ENCODE data around the gene MYMX. TPM values are rescaled to one million over a fixed set of nuclear protein-coding genes. Genes with fewer than 3 reads are reported as not detected.

MYMX gene
- total RNA-seq, 4 donors from 2014 or later: not detected

GRCh38 chr6:44266347-44266746 lies 49.6 kb downstream of the MYMX start:
- no peaks in the 10 kb centered on the region for H3K36me3 ChIP-seq
- H3K9me3 ChIP-seq: no peaks in the 10 kb centered on the region
- no peak for DNase-seq (ENCODE audit: low spot score in 2 of 2)
- H3K27ac ChIP-seq: no peak overlapping the region
- peaks cover 2 to 55% (median 29%) of the 10 kb centered on the region in 4 donors for H3K4me1 ChIP-seq
- peaks cover 0 to 32% of the 10 kb centered on the region in 2 donors for H3K27me3 ChIP-seq
- no peak overlapping the region for H3K4me3 ChIP-seq
- 73 to 81% methylated on average over 3 of the region's 3 CpGs for WGBS, 2 donors
- TF ChIP-seq CTCF (IDR thresholded peaks at IDR 0.05): no peak
- TF ChIP-seq EP300 (IDR thresholded peaks at IDR 0.05): no peak
- no peak for TF ChIP-seq POLR2A (IDR thresholded peaks at IDR 0.05)

- H3K27me3 ChIP-seq: peaks cover 0 to 41% of the 10 kb centered on the region in 2 donors
- 62 to 65% methylated on average over 10 of the region's 10 CpGs for WGBS, 2 donors
- H3K9me3 ChIP-seq: no peaks in the 10 kb centered on the region
- no peak overlapping the region for H3K27ac ChIP-seq
- no peak overlapping the region for H3K4me3 ChIP-seq
- DNase-seq (ENCODE audit: low spot score in 2 of 2): no peak
- no peak for TF ChIP-seq EP300 (IDR thresholded peaks at IDR 0.05)
- no peaks in the 10 kb centered on the region for H3K36me3 ChIP-seq
- peaks cover 2 to 46% (median 25%) of the 10 kb centered on the region in 4 donors for H3K4me1 ChIP-seq
These were observed 50.5 kb downstream of the MYMX start for GRCh38 chr6:44267252-44267651.

Small RNAs within 50 kb of the gene (small RNA-seq; reads per million reads assigned to genes)
- gene RN7SL811P: not detected

Other genes starting within 250 kb of the MYMX start
- gene MRPL14, start 89.5 kb upstream of the MYMX start, total RNA-seq: 10 to 100 TPM in 3 of 4 donors, 1 to 10 TPM in 1; 8.8 to 36.6 (median 18.9) TPM
- gene TMEM63B, start 89.4 kb upstream of the MYMX start, total RNA-seq: 10 to 100 TPM; 18.6 to 34.5 (median 27.6) TPM
- 1 to 10 TPM in 3 of 4 donors, under 1 TPM in 1; 0.21 to 6.5 (median 4.2) TPM for gene CAPN11, start 58.1 kb upstream of the MYMX start, total RNA-seq
- 10 to 100 TPM; 51.4 to 83.1 (median 63.8) TPM for gene SLC29A1, start 6.7 kb downstream of the MYMX start, total RNA-seq
- 100 to 1,000 TPM; 485 to 580 (median 543) TPM for gene HSP90AB1, start 30.2 kb downstream of the MYMX start, total RNA-seq
- 10 to 100 TPM; 28.0 to 34.1 (median 33.1) TPM for gene SLC35B2, start 40.6 kb downstream of the MYMX start, total RNA-seq
- 10 to 100 TPM; 12.7 to 20.7 (median 16.0) TPM for gene NFKBIE, start 48.6 kb downstream of the MYMX start, total RNA-seq
- gene TMEM151B, start 53.5 kb downstream of the MYMX start, total RNA-seq: under 1 TPM in 1 of 4 donors, not detected in 3; 0.42 TPM
- 10 to 100 TPM; 14.2 to 23.1 (median 17.7) TPM for gene AARS2, start 96.4 kb downstream of the MYMX start, total RNA-seq
- gene SPATS1, start 125.7 kb downstream of the MYMX start, total RNA-seq: not detected
- 10 to 100 TPM; 16.7 to 20.1 (median 17.3) TPM for gene CDC5L, start 170.8 kb downstream of the MYMX start, total RNA-seq

Data from tibial nerve (tissue), 4 donors.